ENCODE measurements around the gene CASQ1. TPM values are rescaled to one million over a fixed set of nuclear protein-coding genes. Genes with fewer than 3 reads are reported as not detected.

CASQ1 gene
- total RNA-seq, 1 experiment from 2014 or later = 0.46 TPM

DNA sequence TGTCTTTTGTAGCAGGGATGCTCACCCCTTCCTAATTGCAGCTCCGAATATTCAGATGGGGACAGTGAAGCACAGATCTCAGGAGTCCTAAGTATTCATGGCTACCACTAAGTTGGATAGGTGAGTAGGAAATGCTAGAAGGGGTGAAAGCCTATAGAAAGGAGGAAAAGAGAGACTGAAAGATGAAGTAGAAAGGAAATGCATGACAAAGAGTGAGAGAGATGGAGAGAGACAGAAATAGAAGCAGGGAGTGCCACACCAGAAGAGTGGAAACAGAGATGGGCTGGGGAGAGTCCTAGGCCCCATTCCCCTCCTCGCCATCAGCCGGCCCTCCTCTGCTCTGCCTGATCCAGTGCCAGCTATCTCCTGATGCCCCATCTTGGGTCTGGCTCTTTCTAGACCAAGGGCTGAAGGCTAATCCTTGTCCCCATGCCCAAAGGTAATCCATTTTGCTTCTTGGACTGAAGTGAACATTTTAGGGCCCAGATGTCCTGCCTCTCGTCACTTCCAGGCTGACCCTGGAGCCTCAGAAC lies 16.8 kb downstream of the CASQ1 start:
- ChIA-PET CTCF (interaction anchor here (1.3 to 8.9 kb wide), 9 partner anchors 12 to 106 kb away, joined by 3 to 85 read pairs (median 5); no protein-coding TSS in a partner anchor), POLR2A (interaction anchor here (1.3 kb wide), 1 partner anchor 32 kb away, joined by 3 read pairs; no protein-coding TSS in a partner anchor)
- Mint-ChIP-seq H3K27ac (peak overlapping the region; percentile 35; the same call in 1 of the 2 replicates), H3K4me3 (peak overlapping the region; percentile 77), H3K9me3 (no peaks in the 10 kb centered on the region), H3K36me3 (peaks cover 21% of the 10 kb centered on the region), H3K4me1 (peaks cover 64% of the 10 kb centered on the region), H3K27me3 (ENCODE audit: low read depth) (no peaks in the 10 kb centered on the region; the same call in 1 of the 2 replicates)
- DNase-seq (ENCODE audit: low spot score) (no peak), ATAC-seq (no peak)
- TF ChIP-seq, protein P1, sequence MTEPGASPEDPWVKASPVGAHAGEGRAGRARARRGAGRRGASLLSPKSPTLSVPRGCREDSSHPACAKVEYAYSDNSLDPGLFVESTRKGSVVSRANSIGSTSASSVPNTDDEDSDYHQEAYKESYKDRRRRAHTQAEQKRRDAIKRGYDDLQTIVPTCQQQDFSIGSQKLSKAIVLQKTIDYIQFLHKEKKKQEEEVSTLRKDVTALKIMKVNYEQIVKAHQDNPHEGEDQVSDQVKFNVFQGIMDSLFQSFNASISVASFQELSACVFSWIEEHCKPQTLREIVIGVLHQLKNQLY (CRISPR knock-in tag; IDR thresholded peaks at IDR 0.05) = no peak
- TF ChIP-seq GRHL2 (CRISPR knock-in tag; IDR thresholded peaks at IDR 0.05; ENCODE audit: insufficient replicate concordance, severe bottlenecking) (no peak), ZNF121 (CRISPR knock-in tag; IDR thresholded peaks at IDR 0.05) (no peak)
- TF ChIP-seq, protein P2, sequence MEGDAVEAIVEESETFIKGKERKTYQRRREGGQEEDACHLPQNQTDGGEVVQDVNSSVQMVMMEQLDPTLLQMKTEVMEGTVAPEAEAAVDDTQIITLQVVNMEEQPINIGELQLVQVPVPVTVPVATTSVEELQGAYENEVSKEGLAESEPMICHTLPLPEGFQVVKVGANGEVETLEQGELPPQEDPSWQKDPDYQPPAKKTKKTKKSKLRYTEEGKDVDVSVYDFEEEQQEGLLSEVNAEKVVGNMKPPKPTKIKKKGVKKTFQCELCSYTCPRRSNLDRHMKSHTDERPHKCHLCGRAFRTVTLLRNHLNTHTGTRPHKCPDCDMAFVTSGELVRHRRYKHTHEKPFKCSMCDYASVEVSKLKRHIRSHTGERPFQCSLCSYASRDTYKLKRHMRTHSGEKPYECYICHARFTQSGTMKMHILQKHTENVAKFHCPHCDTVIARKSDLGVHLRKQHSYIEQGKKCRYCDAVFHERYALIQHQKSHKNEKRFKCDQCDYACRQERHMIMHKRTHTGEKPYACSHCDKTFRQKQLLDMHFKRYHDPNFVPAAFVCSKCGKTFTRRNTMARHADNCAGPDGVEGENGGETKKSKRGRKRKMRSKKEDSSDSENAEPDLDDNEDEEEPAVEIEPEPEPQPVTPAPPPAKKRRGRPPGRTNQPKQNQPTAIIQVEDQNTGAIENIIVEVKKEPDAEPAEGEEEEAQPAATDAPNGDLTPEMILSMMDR (IDR thresholded peaks at IDR 0.05) = no peak

DNA sequence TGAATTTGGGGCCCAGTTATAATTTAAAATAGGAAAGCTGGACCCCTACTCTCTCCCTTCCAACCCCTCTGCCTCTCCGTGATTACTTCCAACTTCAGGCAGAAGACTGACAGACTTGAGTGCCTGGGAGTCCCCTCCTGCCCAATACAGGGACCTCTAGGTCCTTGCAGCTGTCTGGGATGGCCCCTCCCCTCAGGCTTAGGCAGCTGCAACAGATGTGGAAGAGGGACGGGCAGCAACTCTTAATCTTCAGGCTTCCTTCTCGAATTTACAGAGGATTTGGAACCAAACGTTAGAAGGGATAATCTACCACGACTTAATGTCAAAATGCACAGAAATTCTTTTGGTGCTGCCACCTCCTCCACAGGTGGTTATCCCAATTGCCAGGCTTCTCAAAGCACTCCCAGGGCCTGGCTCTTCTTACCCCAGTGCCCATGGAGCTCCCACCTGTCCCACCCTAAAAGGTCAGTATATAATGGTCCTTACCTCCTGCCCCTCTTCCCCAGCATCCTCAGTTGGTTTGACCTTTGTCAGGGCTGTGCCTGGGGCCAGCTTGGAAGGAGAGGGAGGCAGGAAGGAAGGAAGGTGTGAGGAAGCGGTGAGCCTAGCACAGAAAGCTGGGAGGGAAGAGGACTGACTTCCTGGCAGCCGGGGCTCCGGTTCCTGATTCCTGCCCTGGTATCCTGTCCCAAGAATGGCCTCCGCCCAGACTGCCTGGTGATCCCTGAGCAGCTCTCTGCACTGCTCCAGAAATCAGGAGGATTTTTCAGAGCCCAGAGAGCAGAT lies 17.6 kb downstream of the CASQ1 start:
- peaks cover 28% of the 10 kb centered on the region for H3K36me3 Mint-ChIP-seq
- ChIA-PET POLR2A (interaction anchor here (0.8 kb wide), 1 partner anchor 39 kb away, joined by 4 read pairs; no protein-coding TSS in a partner anchor), CTCF (interaction anchor here (0.9 to 8.9 kb wide), 11 partner anchors 12 to 122 kb away, joined by 3 to 85 read pairs (median 5); no protein-coding TSS in a partner anchor)
- no peaks in the 10 kb centered on the region for H3K9me3 Mint-ChIP-seq
- ATAC-seq = no peak
- no peak overlapping the region for H3K4me3 Mint-ChIP-seq
- peak overlapping the region; percentile 1 for H3K27ac Mint-ChIP-seq
- no peaks in the 10 kb centered on the region; the same call in 1 of the 2 replicates for H3K27me3 Mint-ChIP-seq (ENCODE audit: low read depth)
- peaks cover 64% of the 10 kb centered on the region for H3K4me1 Mint-ChIP-seq
- DNase-seq (ENCODE audit: low spot score) = no peak
- TF ChIP-seq, protein P3, sequence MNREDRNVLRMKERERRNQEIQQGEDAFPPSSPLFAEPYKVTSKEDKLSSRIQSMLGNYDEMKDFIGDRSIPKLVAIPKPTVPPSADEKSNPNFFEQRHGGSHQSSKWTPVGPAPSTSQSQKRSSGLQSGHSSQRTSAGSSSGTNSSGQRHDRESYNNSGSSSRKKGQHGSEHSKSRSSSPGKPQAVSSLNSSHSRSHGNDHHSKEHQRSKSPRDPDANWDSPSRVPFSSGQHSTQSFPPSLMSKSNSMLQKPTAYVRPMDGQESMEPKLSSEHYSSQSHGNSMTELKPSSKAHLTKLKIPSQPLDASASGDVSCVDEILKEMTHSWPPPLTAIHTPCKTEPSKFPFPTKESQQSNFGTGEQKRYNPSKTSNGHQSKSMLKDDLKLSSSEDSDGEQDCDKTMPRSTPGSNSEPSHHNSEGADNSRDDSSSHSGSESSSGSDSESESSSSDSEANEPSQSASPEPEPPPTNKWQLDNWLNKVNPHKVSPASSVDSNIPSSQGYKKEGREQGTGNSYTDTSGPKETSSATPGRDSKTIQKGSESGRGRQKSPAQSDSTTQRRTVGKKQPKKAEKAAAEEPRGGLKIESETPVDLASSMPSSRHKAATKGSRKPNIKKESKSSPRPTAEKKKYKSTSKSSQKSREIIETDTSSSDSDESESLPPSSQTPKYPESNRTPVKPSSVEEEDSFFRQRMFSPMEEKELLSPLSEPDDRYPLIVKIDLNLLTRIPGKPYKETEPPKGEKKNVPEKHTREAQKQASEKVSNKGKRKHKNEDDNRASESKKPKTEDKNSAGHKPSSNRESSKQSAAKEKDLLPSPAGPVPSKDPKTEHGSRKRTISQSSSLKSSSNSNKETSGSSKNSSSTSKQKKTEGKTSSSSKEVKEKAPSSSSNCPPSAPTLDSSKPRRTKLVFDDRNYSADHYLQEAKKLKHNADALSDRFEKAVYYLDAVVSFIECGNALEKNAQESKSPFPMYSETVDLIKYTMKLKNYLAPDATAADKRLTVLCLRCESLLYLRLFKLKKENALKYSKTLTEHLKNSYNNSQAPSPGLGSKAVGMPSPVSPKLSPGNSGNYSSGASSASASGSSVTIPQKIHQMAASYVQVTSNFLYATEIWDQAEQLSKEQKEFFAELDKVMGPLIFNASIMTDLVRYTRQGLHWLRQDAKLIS (CRISPR knock-in tag; IDR thresholded peaks at IDR 0.05; ENCODE audit: borderline replicate concordance) = no peak
- TF ChIP-seq JAZF1 (CRISPR knock-in tag; IDR thresholded peaks at IDR 0.05) (no peak), GRHL2 (CRISPR knock-in tag; IDR thresholded peaks at IDR 0.05; ENCODE audit: insufficient replicate concordance, severe bottlenecking) (no peak), TCF7 (CRISPR knock-in tag; IDR thresholded peaks at IDR 0.05; ENCODE audit: low read depth) (no peak), ZNF138 (CRISPR knock-in tag; conservative IDR thresholded peaks at IDR 0.05) (no peak), RORB (CRISPR knock-in tag; IDR thresholded peaks at IDR 0.05) (no peak), CREB1 (CRISPR knock-in tag; IDR thresholded peaks at IDR 0.05) (no peak)
- TF ChIP-seq, protein P4, sequence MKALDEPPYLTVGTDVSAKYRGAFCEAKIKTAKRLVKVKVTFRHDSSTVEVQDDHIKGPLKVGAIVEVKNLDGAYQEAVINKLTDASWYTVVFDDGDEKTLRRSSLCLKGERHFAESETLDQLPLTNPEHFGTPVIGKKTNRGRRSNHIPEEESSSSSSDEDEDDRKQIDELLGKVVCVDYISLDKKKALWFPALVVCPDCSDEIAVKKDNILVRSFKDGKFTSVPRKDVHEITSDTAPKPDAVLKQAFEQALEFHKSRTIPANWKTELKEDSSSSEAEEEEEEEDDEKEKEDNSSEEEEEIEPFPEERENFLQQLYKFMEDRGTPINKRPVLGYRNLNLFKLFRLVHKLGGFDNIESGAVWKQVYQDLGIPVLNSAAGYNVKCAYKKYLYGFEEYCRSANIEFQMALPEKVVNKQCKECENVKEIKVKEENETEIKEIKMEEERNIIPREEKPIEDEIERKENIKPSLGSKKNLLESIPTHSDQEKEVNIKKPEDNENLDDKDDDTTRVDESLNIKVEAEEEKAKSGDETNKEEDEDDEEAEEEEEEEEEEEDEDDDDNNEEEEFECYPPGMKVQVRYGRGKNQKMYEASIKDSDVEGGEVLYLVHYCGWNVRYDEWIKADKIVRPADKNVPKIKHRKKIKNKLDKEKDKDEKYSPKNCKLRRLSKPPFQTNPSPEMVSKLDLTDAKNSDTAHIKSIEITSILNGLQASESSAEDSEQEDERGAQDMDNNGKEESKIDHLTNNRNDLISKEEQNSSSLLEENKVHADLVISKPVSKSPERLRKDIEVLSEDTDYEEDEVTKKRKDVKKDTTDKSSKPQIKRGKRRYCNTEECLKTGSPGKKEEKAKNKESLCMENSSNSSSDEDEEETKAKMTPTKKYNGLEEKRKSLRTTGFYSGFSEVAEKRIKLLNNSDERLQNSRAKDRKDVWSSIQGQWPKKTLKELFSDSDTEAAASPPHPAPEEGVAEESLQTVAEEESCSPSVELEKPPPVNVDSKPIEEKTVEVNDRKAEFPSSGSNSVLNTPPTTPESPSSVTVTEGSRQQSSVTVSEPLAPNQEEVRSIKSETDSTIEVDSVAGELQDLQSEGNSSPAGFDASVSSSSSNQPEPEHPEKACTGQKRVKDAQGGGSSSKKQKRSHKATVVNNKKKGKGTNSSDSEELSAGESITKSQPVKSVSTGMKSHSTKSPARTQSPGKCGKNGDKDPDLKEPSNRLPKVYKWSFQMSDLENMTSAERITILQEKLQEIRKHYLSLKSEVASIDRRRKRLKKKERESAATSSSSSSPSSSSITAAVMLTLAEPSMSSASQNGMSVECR (CRISPR knock-in tag; IDR thresholded peaks at IDR 0.05; ENCODE audit: borderline replicate concordance) = no peak
- TF ChIP-seq, protein P5, sequence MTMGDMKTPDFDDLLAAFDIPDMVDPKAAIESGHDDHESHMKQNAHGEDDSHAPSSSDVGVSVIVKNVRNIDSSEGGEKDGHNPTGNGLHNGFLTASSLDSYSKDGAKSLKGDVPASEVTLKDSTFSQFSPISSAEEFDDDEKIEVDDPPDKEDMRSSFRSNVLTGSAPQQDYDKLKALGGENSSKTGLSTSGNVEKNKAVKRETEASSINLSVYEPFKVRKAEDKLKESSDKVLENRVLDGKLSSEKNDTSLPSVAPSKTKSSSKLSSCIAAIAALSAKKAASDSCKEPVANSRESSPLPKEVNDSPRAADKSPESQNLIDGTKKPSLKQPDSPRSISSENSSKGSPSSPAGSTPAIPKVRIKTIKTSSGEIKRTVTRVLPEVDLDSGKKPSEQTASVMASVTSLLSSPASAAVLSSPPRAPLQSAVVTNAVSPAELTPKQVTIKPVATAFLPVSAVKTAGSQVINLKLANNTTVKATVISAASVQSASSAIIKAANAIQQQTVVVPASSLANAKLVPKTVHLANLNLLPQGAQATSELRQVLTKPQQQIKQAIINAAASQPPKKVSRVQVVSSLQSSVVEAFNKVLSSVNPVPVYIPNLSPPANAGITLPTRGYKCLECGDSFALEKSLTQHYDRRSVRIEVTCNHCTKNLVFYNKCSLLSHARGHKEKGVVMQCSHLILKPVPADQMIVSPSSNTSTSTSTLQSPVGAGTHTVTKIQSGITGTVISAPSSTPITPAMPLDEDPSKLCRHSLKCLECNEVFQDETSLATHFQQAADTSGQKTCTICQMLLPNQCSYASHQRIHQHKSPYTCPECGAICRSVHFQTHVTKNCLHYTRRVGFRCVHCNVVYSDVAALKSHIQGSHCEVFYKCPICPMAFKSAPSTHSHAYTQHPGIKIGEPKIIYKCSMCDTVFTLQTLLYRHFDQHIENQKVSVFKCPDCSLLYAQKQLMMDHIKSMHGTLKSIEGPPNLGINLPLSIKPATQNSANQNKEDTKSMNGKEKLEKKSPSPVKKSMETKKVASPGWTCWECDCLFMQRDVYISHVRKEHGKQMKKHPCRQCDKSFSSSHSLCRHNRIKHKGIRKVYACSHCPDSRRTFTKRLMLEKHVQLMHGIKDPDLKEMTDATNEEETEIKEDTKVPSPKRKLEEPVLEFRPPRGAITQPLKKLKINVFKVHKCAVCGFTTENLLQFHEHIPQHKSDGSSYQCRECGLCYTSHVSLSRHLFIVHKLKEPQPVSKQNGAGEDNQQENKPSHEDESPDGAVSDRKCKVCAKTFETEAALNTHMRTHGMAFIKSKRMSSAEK (CRISPR knock-in tag; IDR thresholded peaks at IDR 0.05; ENCODE audit: borderline replicate concordance) = no peak
- TF ChIP-seq, protein P6, sequence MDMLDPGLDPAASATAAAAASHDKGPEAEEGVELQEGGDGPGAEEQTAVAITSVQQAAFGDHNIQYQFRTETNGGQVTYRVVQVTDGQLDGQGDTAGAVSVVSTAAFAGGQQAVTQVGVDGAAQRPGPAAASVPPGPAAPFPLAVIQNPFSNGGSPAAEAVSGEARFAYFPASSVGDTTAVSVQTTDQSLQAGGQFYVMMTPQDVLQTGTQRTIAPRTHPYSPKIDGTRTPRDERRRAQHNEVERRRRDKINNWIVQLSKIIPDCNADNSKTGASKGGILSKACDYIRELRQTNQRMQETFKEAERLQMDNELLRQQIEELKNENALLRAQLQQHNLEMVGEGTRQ (CRISPR knock-in tag; IDR thresholded peaks at IDR 0.05) = no peak

Data from WTC11 (cell line).